Hematopoietic multipotent progenitor cell treated with erythropoietin and hydrocortisone succinate and interleukin-3 and kit ligand, for 8 days (in vitro differentiated cells): ENCODE results near the gene ASIC2.

ENCODE experiments used
- DNase-seq: peaks from one replicate; pipeline ENCODE4 v3.0.0-alpha.2; 2015

The ASIC2 gene

DNA sequence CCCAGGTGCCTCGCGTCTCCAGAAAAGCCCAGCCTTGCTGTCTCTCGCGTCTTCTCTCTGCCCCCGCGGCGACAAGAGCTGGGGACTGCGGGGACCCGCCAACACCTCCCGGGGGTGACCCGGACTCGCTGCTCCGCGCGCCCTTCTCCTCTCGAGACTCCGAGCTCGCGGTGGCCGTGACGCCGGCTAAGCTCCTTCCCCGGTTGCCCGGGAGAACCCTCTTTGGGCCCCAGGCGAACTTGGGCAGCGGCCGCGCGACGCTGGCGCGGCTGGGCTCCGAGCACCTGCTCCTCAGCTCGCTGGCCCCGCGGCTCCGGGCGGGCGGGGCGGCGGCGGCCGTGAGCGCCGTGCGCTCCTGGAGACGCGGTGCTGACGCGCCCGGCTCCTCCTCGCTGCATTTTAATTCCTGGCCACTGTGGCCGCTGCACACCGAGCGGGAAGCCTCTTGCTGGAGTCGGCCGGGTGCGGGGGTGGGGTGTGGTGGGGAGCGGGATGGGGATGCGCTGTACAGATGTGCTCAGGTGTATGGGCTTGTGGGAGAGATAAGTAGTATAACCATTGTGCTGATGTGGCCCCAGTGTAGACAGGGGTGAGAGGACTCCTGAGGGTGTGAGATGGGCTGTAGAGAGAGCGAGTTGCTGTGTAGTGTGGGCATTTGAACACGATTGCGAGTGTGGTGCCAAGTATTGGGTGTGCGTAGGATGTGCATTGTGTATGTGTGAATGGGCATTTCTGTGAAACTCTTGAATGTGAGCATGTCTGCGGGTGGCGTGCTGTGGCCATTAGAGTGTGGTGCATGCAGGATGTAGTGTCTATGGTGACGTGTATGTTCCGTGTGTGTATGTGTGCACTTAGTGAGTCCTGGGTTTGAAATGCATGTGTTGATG, at the start of gene ASIC2:
Gene ASIC2 (minus strand): TSS at position 315 of the 887 bp plus-strand sequence.
- DNase-seq: no peak

DNA sequence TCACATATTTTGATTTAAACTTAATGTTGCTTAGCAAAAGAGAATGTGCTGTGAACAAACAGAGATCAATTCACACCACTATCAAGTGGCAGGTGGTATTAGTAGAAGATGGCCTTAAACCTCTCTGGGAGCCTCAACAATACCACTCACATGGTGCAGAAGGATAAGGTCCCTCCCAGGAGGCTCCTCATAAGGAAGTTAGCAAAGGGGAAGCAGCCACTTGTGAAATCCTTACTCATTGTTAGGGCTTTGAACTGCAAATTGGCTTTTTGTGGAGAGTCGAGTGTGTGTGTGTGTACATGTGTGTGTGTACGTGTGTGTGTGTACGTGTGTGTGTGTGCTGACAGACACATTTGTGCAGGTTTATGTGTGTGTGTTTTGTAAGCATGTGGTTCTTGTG, 48.9 kb upstream of the ASIC2 start:
- no peak for DNase-seq

DNA sequence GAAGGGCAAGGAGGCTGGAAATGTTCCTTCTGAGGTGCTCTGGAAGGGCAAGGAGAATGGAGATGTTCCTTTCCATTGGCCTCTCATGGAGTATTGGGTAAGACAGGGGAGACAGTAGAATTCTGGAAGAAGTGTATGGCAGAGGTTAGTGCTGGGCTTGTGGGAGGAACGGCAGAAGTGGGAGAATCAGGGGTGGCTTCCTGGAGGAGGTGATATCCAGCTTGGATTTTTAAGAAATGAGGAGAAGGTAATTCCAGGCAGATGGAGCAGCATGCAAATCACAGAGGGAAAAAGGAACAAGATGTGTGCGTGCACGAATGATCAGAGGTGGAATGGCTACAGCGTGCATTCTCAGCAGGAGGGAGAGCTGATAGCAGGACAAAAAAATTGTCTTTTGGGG, 45.1 kb upstream of the ASIC2 start:
- DNase-seq: no peak

- no peak for DNase-seq
These were observed 42.5 kb upstream of the ASIC2 start for GRCh38 chr17:33335491-33336173.

DNA sequence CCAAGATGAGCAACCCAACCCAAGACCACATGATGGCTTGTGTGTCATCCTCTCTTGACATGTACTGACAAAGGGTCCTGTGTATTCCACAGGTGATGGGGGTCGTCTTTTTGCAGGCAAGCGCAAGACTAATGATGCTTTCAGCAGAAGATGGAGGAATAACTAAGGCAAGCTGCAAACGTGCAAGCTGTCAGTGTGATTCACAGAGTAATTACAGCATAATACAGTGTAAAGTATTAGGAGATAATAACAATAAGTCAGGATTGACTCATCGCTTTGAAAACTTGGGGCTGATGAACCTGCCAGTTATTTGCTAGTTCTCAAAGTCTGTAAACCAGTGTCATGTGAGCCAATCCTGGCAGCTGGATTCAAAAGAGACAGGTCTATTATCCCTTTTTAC, 41.6 kb upstream of the ASIC2 start:
- no peak for DNase-seq

- no peak for DNase-seq
These were observed 37.8 kb upstream of the ASIC2 start for GRCh38 chr17:33330877-33331276.

DNA sequence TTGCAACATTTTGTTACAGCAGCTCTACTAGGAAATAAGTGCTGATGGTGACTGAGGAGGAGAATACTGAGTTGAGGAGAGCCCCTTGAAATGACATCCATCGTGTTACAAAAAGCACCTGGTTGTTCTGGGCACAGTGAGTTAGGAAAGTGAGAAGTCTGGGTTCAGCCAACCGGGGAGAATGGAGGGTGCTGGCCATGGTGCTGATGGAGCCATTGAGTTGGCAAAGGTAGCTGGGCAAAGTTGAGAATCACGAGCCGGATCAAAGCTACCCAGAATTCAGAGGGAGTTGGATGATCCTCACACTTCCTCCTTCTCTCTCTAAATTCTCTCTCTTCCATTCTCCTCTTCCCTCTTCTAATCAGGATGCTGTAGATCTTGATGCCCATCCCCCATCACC, 35.0 kb upstream of the ASIC2 start:
- no peak for DNase-seq

DNA sequence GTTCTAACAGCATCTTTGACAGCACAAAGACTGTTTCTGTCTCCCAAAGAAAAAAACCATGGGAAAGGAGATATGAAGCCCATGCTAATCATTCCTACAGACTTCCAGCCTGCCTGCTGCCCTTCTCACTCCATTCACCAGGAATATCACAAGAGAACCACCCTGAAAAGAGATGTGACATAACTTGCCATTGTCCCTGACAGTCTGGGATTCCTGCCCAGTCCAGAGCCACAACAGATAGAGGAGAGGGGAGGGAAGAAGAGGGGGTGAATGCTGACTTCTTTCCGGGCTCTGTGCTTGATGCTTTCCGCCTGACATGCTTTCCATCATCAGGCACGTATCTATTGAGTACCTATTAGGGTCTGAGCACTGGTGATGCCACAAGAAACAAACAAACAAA, 31.6 kb upstream of the ASIC2 start:
- DNase-seq: no peak

GRCh38 chr17:33322063-33322462, 29.0 kb upstream of the ASIC2 start:
- DNase-seq: no peak

- no peak for DNase-seq
These were observed 25.1 kb upstream of the ASIC2 start for GRCh38 chr17:33318241-33318640.

- DNase-seq: no peak
These were observed 23.7 kb upstream of the ASIC2 start for GRCh38 chr17:33316746-33317145.

- no peak for DNase-seq
These were observed 17.2 kb upstream of the ASIC2 start for GRCh38 chr17:33310296-33310695.

- no peak for DNase-seq
These were observed 10.2 kb upstream of the ASIC2 start for GRCh38 chr17:33303254-33303653.

- DNase-seq: no peak
These were observed 9.3 kb upstream of the ASIC2 start for GRCh38 chr17:33302394-33302793.

DNA sequence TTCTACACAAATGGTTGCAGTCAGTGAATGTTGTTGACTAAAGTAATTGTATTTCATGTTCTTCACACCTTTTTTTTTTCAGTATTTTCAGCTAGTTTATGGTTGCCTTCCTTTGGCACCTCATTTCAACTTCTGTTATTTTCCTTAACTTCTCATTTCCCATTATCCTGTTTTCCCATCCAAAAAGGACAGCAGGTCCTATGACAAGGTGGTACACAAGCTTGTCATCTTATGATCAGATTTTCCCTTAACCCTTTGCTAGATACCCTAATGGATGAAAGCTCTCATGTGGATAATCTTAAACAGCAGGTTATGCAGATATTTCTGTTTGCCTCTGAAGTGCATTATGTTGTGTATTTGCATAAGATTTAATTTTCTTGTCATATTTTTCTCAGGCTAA, 7.1 kb upstream of the ASIC2 start:
- no peak for DNase-seq

DNA sequence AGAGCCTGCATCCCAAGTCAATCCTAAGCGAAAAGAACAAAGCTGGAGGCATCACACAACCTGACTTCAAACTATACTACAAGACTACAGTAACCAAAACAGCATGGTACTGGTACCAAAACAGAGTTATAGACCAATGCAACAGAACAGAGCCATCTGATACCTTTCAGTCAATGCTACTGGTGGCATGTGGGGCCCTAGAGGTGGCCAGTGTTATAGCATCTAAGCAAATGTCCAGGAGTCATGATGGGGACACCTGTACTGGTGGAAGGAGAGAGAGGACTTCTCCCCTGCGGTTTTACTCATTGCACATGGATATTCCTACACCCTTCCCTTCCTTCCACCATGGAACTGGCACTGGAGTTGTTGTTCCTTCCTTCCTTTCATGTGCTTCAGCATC, 6.0 kb upstream of the ASIC2 start:
- DNase-seq: no peak

DNA sequence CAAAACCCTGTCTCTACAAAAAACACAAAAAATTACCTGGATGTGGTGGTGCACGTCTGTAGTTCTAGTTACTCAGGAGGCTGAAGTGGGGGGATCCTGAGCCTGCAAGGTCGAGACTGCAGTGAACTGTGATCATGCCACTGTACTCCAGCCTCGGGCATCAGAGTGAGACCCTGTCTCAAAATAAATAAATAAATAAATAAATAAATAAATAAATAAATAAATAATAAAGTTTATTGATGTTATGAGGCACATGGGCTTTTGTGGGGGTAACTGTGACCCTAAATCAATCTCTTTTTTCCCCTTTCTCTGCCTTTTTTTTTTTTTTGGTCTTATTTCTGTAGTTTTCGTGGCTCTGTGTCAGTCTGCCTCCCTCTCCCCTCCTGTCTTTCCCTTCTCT, 4.5 kb upstream of the ASIC2 start:
- DNase-seq: no peak

GRCh38 chr17:33294994-33295393, 1.9 kb upstream of the ASIC2 start:
- DNase-seq: no peak

DNA sequence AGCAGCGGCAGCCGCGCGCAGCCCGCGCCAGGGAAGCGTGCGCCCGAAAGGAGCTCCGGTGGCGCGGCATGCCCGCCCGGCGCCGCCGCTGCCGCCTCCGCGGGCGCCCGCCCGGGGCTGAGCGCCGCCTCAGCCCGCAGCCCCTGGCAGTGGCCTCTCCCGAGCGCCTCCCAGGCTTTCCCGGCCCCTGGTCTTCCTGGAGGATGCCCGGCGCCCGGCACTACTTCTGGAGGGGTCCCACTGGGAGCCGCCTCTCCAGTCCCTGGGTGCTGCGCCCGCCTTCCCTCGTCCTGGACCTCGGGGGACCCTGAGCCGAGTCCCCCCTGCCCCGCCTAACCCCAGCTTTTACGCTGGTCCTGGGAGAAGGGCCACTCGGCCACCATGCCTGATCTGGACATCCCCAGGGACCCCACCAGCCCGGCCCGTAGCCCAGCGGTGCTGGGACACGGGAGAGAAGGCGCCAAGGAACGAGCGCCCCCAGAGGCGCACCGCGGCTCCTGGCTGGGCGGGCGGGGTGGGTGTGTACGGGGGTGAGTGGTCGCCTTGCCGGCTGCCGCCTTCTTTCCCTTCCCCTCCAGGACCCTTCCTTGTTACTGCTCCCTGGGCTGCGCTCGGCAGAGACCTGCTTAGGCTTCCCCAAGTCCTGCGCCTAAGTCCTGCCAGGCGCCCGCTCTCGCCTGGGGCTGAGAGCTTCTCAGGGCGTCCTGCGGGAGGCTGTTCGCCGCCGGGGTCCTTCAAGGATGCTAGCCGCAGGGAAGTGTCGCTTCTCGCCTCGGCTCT, 704 bp downstream of the ASIC2 start:
- DNase-seq: no peak

- DNase-seq: no peak
These were observed 1.6 kb downstream of the ASIC2 start for GRCh38 chr17:33291248-33292200.

- no peak for DNase-seq
These were observed 2.8 kb downstream of the ASIC2 start for GRCh38 chr17:33290253-33290652.

GRCh38 chr17:33288954-33289353, 4.1 kb downstream of the ASIC2 start:
- no peak for DNase-seq
